Calu3 (cell line): ENCODE results near the gene BLACAT1. TPM values are rescaled to one million over a fixed set of nuclear protein-coding genes. Genes with fewer than 3 reads are reported as not detected.

ENCODE experiments used
- BruUV-seq: library from RNA; stranded (reverse); fragments of 400-500 nt; replicated peaks from 2 replicates; lab custom pipeline; 2021; lab: Mats Ljungman, UMichigan
- CTCF ChIA-PET: fragments of 300-600 bp; sonication (Branson Sonifier 250); formaldehyde crosslinking; loops from one replicate; lab custom pipeline; 2022; ENCODE audit warnings: antibody characterized with exemption; lab: Charles Lee
- DNase-seq: peaks from one replicate; pipeline ENCODE4 v3.0.0; 2022
- H3K27ac Mint-ChIP-seq: one replicate; pipeline ENCODE4 v1.8.0; 2022; ENCODE audit warnings: mixed read lengths; ENCODE audit not compliant: unreplicated experiment
- H3K27me3 Mint-ChIP-seq: one replicate; pipeline ENCODE4 v1.8.0; 2022; ENCODE audit warnings: mixed read lengths; ENCODE audit not compliant: unreplicated experiment
- H3K36me3 Mint-ChIP-seq: one replicate; pipeline ENCODE4 v1.8.0; 2022; ENCODE audit warnings: mild to moderate bottlenecking, moderate library complexity, mixed read lengths; ENCODE audit not compliant: insufficient read depth, unreplicated experiment
- H3K4me1 Mint-ChIP-seq: one replicate; pipeline ENCODE4 v1.8.0; 2022; ENCODE audit warnings: mild to moderate bottlenecking, low read depth, mixed read lengths; ENCODE audit not compliant: unreplicated experiment
- H3K4me3 Mint-ChIP-seq: one replicate; pipeline ENCODE4 v1.8.0; 2022; ENCODE audit warnings: mild to moderate bottlenecking, low read depth, moderate library complexity, mixed read lengths; ENCODE audit not compliant: unreplicated experiment
- H3K9me3 Mint-ChIP-seq: one replicate; pipeline ENCODE4 v1.8.0; 2022; ENCODE audit warnings: low read depth, mixed read lengths; ENCODE audit not compliant: unreplicated experiment
- CTCF ChIP-seq: fragments of 200-600 bp; IDR thresholded peaks from one replicate; pipeline ENCODE4 v1.8.0; 2022; ENCODE audit warnings: antibody characterized with exemption; ENCODE audit not compliant: unreplicated experiment
- intact Hi-C: fragments of 100-400 bp; cut with micrococcal nuclease; formaldehyde crosslinking; loops from one replicate; pipeline ENCODE4 v1.10.0; 2022; ENCODE audit not compliant: unreplicated experiment
- total RNA-seq: library from RNA; stranded (reverse); gene quantifications from 2 replicates; pipeline ENCODE4 v1.2.3, GENCODE V29; 2022

Gene BLACAT1
- total RNA-seq, 1 experiment from 2014 or later = 14.2 TPM

- H3K9me3 Mint-ChIP-seq = peaks cover 2% of the 10 kb centered on the region
- no peaks in the 10 kb centered on the region for H3K36me3 Mint-ChIP-seq
- H3K4me3 Mint-ChIP-seq = no peak overlapping the region
- intact Hi-C loops = loop anchor here (2.0 kb wide), 1 partner anchor 27 kb away; no protein-coding TSS in a partner anchor
- peak; percentile 49 for DNase-seq
- H3K4me1 Mint-ChIP-seq = no peaks in the 10 kb centered on the region
- no peak for TF ChIP-seq CTCF
- H3K27ac Mint-ChIP-seq = no peak overlapping the region
- peaks cover 28% of the 10 kb centered on the region for H3K27me3 Mint-ChIP-seq
- CTCF ChIA-PET = interaction anchor here (0.7 to 1.5 kb wide), 9 partner anchors 13 to 94 kb away, joined by 3 to 9 read pairs (median 5); no protein-coding TSS in a partner anchor
- BruUV-seq = no TSS peak
Measured at GRCh38 chr1:205470131-205470530, 14.3 kb upstream of the BLACAT1 start.

- no peak overlapping the region for H3K27ac Mint-ChIP-seq
- H3K4me1 Mint-ChIP-seq = no peaks in the 10 kb centered on the region
- DNase-seq = no peak
- TF ChIP-seq CTCF = no peak
- H3K36me3 Mint-ChIP-seq = no peaks in the 10 kb centered on the region
- peaks cover 18% of the 10 kb centered on the region for H3K27me3 Mint-ChIP-seq
- no peak overlapping the region for H3K4me3 Mint-ChIP-seq
- no TSS peak for BruUV-seq
- CTCF ChIA-PET = no interaction called here
- H3K9me3 Mint-ChIP-seq = no peaks in the 10 kb centered on the region
- intact Hi-C loops = no loop called here
Measured at GRCh38 chr1:205466595-205467220, 10.9 kb upstream of the BLACAT1 start.

- CTCF ChIA-PET = no interaction called here
- no peaks in the 10 kb centered on the region for H3K4me1 Mint-ChIP-seq
- intact Hi-C loops = no loop called here
- H3K36me3 Mint-ChIP-seq = no peaks in the 10 kb centered on the region
- H3K9me3 Mint-ChIP-seq = no peaks in the 10 kb centered on the region
- TF ChIP-seq CTCF = no peak
- no TSS peak for BruUV-seq
- H3K27ac Mint-ChIP-seq = no peak overlapping the region
- H3K4me3 Mint-ChIP-seq = no peak overlapping the region
- peaks cover 22% of the 10 kb centered on the region for H3K27me3 Mint-ChIP-seq
- no peak for DNase-seq
Measured at GRCh38 chr1:205465392-205465791, 9.5 kb upstream of the BLACAT1 start.

GRCh38 chr1:205458777-205459566 is 3.1 kb upstream of the BLACAT1 start:
- no peak overlapping the region for H3K27ac Mint-ChIP-seq
- peaks cover 68% of the 10 kb centered on the region for H3K27me3 Mint-ChIP-seq
- CTCF ChIA-PET = interaction anchor here (0.6 to 1.0 kb wide), 2 partner anchors 19 to 76 kb away, joined by 4 read pairs; no protein-coding TSS in a partner anchor
- BruUV-seq = no TSS peak
- no peak for TF ChIP-seq CTCF
- intact Hi-C loops = no loop called here
- no peak overlapping the region for H3K4me3 Mint-ChIP-seq
- peaks cover 8% of the 10 kb centered on the region for H3K4me1 Mint-ChIP-seq
- H3K9me3 Mint-ChIP-seq = no peaks in the 10 kb centered on the region
- peaks cover 13% of the 10 kb centered on the region for H3K36me3 Mint-ChIP-seq
- peak; percentile 72 for DNase-seq
